Mesothelial cell of epicardium (in vitro differentiated cells): ENCODE results near the gene CNTFR. TPM values are rescaled to one million over a fixed set of nuclear protein-coding genes. Genes with fewer than 3 reads are reported as not detected.

Experiments used
- DNase-seq, 2 experiments: peaks; one replicate each; pipeline ENCODE4 v3.0.0; 2021; ENCODE audit warnings: low spot score in 2 of 2; ENCODE audit not compliant: unreplicated experiment in 2 of 2
- H3K27ac Mint-ChIP-seq: 2 replicates; pipeline ENCODE4 v1.8.0; 2021; ENCODE audit warnings: mixed read lengths
- H3K27me3 Mint-ChIP-seq: 2 replicates; pipeline ENCODE4 v1.8.0; 2021; ENCODE audit warnings: low read depth, mixed read lengths
- H3K36me3 Mint-ChIP-seq: 2 replicates; pipeline ENCODE4 v1.8.0; 2021; ENCODE audit warnings: mixed read lengths
- H3K4me1 Mint-ChIP-seq: 2 replicates; pipeline ENCODE4 v1.8.0; 2021; ENCODE audit warnings: mixed read lengths
- H3K4me3 Mint-ChIP-seq: 2 replicates; pipeline ENCODE4 v1.8.0; 2021; ENCODE audit warnings: mild to moderate bottlenecking, moderate library complexity, mixed read lengths
- H3K9me3 Mint-ChIP-seq: 2 replicates; pipeline ENCODE4 v1.8.0; 2021; ENCODE audit warnings: mixed read lengths
- total RNA-seq: library from RNA; stranded (reverse); gene quantifications from 3 replicates; pipeline ENCODE4 v1.2.1, GENCODE V29; 2021
- TF ChIP-seq, protein P1 (sequence below): fragments of 200-600 bp; sonication (generic); IDR thresholded peaks from one replicate; pipeline ENCODE4 v1.5.0; 2021; ENCODE audit warnings: antibody characterized with exemption; ENCODE audit not compliant: unreplicated experiment

The CNTFR gene
- total RNA-seq, 1 donor from 2014 or later, result 28.9 TPM

GRCh38 chr9:34547960-34548611, 41.4 kb downstream of the CNTFR start:
- Mint-ChIP-seq H3K36me3 (no peaks in the 10 kb centered on the region), H3K27ac (no peak overlapping the region), H3K4me1 (no peaks in the 10 kb centered on the region), H3K27me3 (peaks cover 45% of the 10 kb centered on the region), H3K4me3 (no peak overlapping the region), H3K9me3 (no peaks in the 10 kb centered on the region)
- TF ChIP-seq, protein P1, sequence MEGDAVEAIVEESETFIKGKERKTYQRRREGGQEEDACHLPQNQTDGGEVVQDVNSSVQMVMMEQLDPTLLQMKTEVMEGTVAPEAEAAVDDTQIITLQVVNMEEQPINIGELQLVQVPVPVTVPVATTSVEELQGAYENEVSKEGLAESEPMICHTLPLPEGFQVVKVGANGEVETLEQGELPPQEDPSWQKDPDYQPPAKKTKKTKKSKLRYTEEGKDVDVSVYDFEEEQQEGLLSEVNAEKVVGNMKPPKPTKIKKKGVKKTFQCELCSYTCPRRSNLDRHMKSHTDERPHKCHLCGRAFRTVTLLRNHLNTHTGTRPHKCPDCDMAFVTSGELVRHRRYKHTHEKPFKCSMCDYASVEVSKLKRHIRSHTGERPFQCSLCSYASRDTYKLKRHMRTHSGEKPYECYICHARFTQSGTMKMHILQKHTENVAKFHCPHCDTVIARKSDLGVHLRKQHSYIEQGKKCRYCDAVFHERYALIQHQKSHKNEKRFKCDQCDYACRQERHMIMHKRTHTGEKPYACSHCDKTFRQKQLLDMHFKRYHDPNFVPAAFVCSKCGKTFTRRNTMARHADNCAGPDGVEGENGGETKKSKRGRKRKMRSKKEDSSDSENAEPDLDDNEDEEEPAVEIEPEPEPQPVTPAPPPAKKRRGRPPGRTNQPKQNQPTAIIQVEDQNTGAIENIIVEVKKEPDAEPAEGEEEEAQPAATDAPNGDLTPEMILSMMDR, result peak; percentile 69
- peak; percentile 55 to 85 for DNase-seq

DNA sequence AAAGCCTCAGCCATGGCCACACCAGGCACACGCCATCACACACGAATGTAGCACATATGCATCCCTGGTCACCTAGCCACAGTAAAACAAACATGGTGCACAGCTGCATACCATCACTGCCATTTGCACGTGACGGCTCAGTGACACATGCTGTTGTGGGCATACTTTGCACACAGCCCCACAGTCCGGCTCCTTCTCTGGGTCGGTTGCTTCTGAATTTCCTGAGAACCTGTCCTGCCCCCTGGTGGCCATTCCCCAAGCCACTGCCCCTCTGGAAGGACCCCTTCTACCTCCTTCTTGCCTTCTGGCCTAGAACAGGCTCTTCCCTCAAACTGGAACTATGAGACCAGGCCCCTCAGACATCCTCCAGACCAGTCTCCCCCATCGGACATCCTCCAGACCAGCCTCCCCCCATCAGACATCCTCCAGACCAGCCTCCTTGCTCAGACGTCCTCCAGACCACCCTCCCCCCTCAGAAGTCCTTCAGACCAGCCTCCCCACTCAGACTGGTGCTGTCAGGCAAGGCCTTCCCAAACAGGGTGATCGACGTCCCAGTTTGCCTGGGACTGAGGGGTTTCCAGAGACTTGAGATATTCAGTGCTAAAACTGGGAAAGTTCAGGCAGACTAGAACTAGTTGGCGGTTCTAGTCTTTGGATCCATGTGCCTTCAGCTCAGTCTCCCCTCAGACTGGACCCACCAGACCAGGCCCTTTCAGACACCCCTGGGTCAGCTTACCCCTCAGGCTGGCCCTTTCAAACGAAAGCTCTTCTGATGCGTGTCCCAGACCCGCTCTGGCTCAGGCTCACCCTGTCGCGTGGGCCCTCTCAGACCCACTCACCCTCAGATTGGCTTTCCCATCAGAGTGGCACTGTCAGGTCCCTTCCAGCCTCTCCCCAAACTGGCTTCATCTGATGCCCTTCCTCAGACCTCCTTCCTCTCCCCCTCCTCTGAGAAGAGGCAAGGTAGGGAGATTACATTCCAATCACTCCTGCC, 42.4 kb downstream of the CNTFR start:
- H3K4me1 Mint-ChIP-seq, result no peaks in the 10 kb centered on the region
- H3K36me3 Mint-ChIP-seq, result no peaks in the 10 kb centered on the region
- TF ChIP-seq, protein P1, result peak; percentile 75
- peaks cover 49% of the 10 kb centered on the region for H3K27me3 Mint-ChIP-seq
- H3K9me3 Mint-ChIP-seq, result no peaks in the 10 kb centered on the region
- H3K4me3 Mint-ChIP-seq, result no peak overlapping the region
- no peak overlapping the region for H3K27ac Mint-ChIP-seq
- DNase-seq, result peak in 1 of 2 experiments; percentile 71

DNA sequence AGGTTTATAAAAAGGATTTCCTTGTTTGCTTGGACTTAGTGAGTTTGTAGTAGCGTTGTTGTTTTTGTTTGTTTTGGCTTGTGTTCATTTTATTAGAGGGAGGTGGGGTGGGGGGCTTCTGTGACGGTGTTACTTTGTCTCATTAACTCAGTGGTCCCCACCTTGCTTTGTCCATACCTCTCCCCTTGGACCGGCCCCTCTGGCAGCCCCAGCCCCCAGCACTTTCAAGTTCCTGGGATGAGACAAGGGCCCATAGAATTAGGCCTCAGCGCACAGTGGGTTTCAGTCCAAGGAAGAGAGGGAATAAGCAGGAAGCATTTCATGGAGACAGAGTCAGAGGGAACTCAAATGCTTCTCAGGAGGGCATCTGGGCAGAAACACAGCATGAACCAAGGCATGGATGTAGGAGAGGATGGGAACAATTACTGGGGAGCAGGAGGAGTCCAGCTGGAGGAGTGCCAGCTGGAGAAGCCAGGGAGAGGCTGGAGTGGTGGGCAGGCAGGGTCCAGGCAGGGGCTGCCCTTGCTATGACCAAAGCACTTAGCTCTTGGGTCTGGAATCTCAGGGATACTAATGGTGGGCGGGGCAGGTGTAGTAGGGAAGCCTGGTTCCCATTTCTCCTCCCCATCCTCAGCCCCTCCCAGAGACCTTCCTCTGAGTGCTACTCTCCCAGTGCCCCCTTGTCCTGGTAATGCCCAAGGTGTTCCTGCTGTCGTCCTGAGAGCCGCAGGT, 43.3 kb downstream of the CNTFR start:
- Mint-ChIP-seq H3K36me3 (no peaks in the 10 kb centered on the region), H3K27ac (no peak overlapping the region), H3K4me3 (no peak overlapping the region), H3K27me3 (peaks cover 50% of the 10 kb centered on the region), H3K4me1 (no peaks in the 10 kb centered on the region), H3K9me3 (no peaks in the 10 kb centered on the region)
- TF ChIP-seq, protein P1, result no peak
- no peak for DNase-seq

DNA sequence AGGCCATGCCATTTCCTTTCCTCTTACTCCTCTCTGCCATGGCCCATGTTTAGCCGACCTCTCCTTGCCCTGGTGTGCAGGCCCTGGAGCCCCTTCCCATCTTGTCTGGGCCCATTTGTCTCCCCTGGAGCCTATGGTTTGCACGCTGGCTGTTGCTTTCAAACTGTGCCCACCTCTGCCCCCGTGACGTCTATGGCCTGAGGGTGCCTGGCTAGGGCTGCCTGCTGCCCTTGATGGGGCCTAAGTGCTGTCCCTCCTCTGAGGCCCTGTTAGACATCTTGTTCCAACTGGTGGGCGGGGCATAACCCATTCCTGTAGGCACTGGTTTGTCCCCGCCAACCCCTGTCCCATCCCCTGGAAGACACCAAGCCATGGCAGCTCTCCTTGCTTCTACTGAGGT, 44.0 kb downstream of the CNTFR start:
- Mint-ChIP-seq H3K9me3 (no peaks in the 10 kb centered on the region), H3K4me1 (no peaks in the 10 kb centered on the region), H3K36me3 (no peaks in the 10 kb centered on the region), H3K27me3 (peaks cover 54% of the 10 kb centered on the region), H3K4me3 (no peak overlapping the region), H3K27ac (no peak overlapping the region)
- DNase-seq, result no peak
- TF ChIP-seq, protein P1, result no peak

DNA sequence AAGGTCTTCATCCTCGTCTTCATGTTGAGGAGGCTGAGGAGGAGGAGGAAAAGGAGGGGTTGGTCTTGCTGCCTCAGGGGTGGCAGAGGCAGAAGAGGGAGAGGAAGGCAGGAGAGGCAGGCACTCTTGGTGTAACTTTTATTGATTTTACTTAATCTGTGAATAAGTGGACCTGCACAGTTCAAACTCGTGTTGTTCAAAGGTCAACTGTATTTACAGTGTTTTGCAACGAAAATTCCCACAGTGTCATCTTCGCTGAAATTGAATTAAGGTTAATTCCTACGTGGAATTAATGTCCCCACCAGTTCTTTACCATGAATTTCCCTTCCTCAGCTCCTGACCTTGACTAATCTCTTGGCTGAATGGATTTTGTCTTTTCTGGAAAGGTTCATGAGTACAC, 45.5 kb downstream of the CNTFR start:
- TF ChIP-seq, protein P1, result no peak
- no peaks in the 10 kb centered on the region for H3K4me1 Mint-ChIP-seq
- H3K27me3 Mint-ChIP-seq, result peaks cover 57% of the 10 kb centered on the region

More for the DNA sequence above, 45.5 kb downstream of the CNTFR start:
- no peaks in the 10 kb centered on the region for H3K9me3 Mint-ChIP-seq
- no peak overlapping the region for H3K27ac Mint-ChIP-seq
- no peak for DNase-seq
- H3K36me3 Mint-ChIP-seq, result no peaks in the 10 kb centered on the region
- no peak overlapping the region for H3K4me3 Mint-ChIP-seq
